ENCODE results near the gene ACAA2.
A peak's percentile ranks its signal among the peaks of the same experiment; 100 is the strongest.
"Not testable (repeated sequence)": the region's sequence is repeated elsewhere in the genome, so short reads cannot be mapped to it uniquely, and the experiment has no call there.

The ACAA2 gene

DNA sequence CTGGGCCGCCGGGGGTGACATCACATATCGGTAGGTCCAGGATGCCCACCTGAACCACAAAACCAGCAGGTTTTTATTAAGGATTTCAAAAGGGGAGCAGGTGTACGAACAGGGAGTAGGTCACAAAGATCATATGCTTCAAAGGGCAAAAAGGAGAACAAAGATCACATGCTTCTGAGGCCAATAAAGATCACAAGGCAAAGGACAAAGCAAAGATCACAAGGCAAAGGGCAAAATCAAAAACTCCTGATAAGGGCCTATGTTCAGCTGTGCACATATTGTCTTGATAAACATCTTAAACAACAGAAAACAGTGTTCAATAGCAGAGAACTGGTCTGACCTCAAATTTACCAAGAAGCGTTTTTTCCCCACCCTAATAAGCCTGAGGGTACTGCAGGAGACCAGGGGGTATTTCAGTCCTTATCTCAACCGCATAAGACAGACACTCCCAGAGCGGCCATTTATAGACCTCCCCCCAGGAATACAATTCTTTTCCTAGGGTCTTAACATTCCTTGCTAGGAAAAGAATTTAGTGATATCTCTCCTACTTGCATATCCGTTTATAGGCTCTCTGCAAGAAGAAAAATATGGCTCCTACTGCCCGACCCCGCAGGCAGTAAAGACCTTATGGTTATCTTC, 4.7 kb downstream of the ACAA2 start:
- DNase-seq: not testable (repeated sequence)

DNA sequence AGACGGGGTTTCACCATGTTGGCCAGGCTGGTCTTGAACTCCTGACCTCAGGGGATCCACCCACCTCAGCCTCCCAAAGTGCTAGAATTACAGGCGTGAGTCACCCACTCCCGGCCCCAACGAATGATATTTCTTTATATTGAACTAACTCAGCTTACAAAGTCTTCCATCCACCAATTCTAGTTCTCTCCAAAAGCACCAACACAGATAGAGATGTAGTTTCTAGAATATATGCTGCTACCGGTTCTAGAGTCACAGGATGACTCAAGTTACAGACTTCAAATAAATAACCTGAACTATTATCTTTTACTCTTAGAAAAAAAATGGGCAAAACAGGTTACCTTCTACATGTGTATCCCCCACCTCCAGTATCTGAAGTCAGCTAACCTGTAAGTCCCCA, 9.2 kb downstream of the ACAA2 start:
- no peak for DNase-seq

GRCh38 chr18:49802623-49803022, 10.7 kb downstream of the ACAA2 start:
- no peak for DNase-seq

GRCh38 chr18:49800491-49800890, 12.8 kb downstream of the ACAA2 start:
- not testable (repeated sequence) for DNase-seq

- DNase-seq: not testable (repeated sequence)
Measured at GRCh38 chr18:49799806-49800205, 13.5 kb downstream of the ACAA2 start.

- no peak for DNase-seq
Measured at GRCh38 chr18:49798001-49798400, 15.3 kb downstream of the ACAA2 start.

DNA sequence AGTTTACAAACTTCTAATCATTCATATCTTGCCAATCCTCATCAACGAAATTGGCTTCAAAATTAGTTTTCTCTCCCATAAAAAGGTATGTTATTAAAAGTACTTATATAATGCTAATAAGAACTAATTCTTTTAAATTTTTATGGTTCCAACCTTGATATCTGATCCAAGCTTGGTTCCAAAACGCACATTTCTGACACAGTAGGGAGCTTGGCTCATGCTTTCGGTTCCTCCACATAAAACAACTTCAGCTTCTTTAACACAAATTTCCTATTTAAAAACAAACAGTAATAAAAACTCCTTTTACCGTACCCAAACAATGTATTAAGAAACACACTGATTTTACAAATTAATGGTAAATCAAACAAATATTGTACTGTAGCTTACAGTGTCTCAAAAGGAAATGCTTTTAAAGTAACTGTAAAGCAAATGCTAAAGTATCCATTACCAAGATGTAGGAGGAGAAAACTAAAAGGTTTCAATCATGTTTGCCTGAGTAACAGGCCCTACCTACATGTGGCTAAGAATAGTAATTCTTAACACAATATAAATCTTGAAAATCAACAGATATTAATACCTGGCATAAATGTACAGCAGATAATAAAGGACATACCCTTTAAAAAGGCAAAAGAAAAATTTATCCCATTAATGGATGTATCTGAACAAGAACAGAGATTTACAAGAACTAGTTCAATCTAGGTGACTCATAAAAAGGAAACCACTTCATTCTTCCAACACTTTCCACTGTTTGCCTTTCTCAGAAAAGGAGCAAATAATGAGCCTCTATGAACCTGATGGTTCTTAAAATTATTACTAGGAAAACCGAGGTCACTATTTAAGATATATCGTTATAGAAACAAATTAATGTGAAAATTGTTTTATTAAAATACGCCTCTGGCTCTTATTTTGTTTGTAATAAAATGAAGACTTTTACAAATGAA, 17.5 kb downstream of the ACAA2 start:
- DNase-seq: no peak

GRCh38 chr18:49794743-49795142, 18.6 kb downstream of the ACAA2 start:
- DNase-seq: no peak

DNA sequence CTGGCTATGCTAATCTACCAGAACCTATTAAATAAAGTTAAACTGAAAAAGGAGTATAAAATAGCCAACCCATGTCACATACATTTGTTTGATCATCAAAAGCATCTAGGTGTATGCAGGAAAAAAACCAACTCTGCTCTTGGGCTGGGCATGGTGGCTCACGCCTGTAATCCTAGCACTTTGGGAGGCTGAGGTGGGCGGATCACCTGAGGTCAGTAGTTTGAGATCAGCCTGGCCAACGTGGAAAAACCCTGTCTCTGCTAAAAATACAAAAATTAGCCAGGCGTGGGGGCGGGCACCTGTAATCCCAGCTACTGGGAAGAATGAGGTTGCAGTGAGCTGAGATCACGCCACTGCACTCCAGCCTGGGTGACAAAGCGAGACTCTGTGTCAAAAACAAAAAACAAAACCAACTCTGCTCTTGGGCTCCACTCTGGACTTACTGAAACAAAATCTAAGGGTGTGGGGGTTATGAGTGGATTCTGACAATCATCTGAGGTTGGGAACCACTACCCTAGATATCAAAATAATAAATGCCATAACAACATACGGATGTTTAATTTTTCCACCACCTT, 23.7 kb downstream of the ACAA2 start:
- not testable (repeated sequence) for DNase-seq

GRCh38 chr18:49788327-49788898, 24.9 kb downstream of the ACAA2 start:
- DNase-seq: no peak

DNA sequence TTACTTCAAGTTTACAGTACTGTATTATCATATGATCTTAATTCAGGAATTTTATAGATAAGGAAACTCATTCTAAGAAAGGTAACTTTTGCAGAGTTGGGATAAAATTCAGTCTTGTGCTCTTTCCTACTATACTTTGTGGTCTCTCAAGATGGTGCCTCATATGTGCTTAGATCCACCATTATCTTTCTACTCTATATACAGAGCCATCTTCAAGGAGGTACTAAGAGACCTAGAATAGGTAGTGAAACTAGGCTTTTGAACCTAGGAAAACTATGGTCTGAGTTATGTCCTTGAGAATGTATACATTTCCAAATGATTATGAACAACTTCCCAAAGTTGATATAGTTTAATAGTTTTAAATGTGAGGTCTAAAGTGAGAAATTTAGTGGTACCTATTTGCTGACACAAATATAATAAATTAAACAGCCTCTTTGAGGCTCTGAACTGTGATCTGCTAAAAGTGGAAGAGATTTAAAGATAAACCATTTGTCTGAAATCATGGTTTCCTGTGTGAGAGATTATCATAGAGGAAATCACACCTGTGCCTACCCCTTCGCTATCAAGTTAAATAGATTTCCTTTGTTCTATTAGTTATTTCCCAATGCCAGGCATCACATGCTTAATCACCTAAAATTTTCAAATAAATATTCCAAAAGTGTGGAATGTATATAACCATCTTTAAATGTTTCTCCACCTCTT, 27.2 kb downstream of the ACAA2 start:
- no peak for DNase-seq

DNA sequence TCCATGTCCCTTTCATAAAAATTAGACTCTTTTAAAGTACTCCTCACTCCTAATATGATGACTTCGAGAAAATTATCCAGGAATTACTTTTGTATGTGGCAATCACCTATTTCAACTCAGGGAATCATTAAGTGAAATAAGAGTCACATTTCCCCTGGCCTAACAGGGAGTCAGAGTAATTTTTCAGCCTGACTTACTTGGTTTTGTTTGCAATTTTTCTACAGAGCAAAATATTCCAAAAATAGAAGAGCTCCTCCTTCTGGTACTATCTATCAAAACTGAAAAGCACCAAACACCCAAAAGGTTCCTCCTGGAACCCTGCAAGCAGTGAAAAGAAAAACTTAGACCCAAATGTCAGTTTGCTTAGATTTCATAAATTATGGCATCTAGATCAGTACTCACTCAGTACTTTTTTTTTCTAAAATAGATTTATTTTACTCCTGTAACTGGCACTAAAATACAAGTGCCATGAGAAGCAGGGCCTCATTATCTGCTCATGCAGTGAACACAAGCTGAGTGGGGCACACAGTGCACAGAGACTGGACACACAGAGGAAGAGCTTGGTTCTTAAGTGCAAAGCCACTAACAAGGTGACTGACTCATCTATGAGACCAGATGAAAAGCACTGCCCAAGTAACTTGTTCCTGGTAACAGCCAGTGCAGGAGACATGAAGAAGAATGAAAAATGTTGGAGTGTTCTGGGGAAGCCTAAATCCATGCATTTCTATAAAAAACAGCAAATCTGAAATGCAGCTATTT, 28.7 kb downstream of the ACAA2 start:
- no peak for DNase-seq

GRCh38 chr18:49783631-49784030, 29.7 kb downstream of the ACAA2 start:
- DNase-seq: not testable (repeated sequence)

DNA sequence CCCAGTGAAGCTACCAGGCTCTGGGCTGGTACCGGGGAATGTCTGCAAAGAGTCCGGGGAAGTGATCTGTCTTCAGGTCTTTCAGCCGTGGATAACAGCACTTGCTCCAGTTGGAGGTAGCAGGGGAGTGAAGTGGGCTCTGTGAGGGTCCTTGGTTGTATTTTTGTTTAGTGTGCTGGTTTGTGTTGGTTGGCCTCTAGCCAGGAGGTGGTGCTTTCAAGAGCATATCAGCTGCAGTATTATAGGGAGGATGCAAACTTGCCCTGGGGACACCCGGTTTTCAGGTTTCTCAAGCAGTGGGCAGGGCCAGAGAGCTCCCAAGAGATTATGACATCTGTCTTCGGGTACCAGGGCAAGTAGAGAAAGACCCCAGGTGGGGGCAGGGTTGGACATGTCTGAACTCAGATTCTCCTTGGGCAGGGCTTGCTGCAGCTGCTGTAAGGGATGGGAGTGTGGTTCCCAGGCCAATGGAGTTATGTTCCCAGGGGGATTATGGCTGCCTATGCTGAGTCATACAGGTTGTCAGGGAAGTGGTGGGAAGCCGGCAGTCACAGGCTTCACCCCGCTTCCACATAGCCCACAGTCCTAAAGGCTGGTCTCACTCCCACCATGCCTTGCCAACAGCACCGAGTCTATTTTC, 34.4 kb downstream of the ACAA2 start:
- DNase-seq: no peak

DNA sequence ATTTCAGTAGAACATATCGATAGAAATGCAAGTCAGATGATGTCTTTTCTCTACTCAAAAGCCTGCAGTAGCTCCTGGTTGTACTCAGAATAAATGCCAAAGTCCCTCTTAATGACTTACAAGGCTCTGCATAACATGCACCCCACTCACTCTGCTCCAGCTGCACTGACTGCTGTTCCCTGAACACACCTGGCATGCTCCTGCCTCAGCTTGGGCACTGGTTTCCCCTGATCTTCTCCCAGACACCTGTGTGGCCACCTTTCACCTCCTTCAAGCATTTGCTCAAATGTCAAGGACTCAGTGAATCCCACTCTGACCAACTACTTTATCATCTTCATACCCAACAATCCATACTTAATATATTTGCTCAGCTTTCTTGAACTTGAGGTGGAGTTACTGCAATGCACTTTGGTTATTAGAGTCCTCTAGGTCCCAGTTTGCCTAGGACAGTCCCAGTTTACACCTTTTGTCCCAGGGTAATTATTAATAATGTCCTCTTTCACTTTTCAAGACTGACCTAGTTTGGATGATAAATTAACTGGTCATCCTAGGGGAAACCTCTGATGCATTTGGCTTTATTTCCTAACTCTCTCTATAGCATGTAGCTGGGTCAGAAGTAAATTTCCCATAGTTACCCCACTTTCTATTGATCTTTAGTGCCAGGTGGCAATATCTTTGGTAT, 44.1 kb downstream of the ACAA2 start:
- DNase-seq: no peak

DNA sequence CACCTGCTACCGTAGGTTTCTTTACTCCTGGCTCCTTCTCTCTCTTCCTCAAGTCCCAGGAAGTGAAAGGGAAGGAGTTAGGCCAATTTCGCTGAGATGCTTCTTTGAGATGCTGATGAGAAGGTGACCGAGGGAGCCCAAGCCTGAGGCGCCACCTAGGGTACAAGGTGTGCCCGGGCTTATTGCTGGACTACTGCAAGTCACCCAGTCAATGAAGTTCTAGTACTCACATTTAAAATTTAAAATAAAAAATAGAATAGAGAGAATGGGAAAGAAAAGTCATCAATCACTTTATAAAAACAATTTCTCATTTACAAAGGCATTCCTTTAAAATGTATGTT, 45.3 kb downstream of the ACAA2 start:
- DNase-seq: peak in 1 of 2 donors; percentile 22

DNA sequence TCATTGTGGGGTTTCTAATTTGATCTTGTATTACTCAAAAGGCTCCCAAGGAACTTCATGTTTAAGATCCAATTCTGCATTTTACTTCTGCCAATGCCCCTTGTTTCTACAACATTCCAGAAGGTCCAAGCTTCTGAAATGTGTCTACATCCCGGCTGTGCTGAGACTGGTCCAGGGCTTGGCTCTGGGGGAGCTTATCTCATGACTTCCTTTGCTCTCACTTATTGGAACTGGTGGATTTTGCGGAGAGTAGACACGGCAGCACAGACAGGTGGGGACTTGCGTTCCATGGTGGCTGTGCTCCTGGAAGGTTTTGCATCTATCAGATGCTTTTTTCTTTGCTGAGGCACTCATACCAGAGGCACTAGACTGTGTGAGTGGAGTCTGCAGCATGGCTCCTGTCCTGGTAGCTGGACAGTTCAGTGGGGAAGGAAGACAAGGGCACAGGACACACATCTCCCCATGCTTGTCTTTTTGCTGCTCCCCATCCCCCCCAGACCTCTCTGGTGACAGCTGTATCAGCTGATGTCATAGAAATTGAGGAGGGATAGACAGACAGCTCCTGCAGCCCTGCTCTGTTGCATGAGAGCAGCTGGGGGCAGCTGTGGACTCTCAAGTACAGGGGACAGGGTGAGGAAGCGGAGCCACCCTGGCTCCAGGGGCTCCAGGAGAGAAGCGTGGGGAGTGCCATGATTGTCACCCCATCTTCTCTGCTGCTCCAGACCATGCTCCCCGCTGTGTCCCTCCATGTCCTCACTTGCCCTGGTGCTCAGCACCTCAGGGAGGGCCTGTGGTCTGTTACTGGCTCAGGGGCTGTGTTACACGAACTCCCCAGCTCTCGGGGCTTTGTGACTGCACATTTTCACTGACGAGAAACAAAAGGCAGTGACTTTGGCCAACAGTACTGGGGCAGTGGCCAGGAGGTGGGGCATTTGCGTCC, 46.0 kb downstream of the ACAA2 start:
- DNase-seq: no peak

- no peak for DNase-seq
Measured at GRCh38 chr18:49766646-49767045, 46.7 kb downstream of the ACAA2 start.

GRCh38 chr18:49764032-49764431, 49.3 kb downstream of the ACAA2 start:
- DNase-seq: no peak

DNA sequence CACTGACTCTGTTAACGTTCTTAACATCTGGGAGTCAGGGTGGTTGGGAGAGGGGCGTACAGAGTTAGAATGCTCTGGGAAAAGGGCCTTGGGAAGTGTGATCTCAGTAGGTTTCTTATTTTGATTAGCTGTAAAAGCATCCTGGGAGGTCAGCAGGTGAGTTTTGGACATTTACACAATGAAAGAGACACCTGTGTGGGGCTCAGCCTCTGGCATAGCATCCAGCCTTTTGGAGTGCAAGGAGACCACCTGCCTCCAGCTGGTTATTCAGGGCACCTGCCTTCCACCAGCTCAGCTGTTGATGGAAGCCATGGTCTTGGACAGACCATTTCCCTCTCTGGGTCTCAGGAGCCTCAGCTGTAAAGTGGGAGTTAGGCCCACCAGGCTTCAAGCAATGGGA, 49.7 kb downstream of the ACAA2 start:
- DNase-seq: no peak
